Osteoblast (primary cell): Measurements from ENCODE around the gene TESPA1. TPM values are rescaled to one million over a fixed set of nuclear protein-coding genes. Genes with fewer than 3 reads are reported as not detected.
A peak's percentile ranks its signal among the peaks of the same experiment; 100 is the strongest.

Source experiments
- DNase-seq: peaks from one replicate; pipeline ENCODE4 v3.0.0; 2011; ENCODE audit warnings: low spot score, mixed read lengths; ENCODE audit not compliant: insufficient read length; ENCODE audit errors: missing footprints
- H2AFZ ChIP-seq: 2 replicates; pipeline ENCODE4 v1.6.0; 2011; ENCODE audit warnings: mild to moderate bottlenecking, low read length
- H3K27ac ChIP-seq: 2 replicates; pipeline ENCODE4 v1.5.1; 2011; ENCODE audit warnings: mild to moderate bottlenecking, low read depth, low read length, moderate library complexity
- H3K27me3 ChIP-seq: 2 replicates; pipeline ENCODE4 v1.6.0; 2012; ENCODE audit warnings: mild to moderate bottlenecking, control low read depth, inconsistent platforms, low read length, moderate library complexity; ENCODE audit not compliant: insufficient read depth
- H3K36me3 ChIP-seq: 2 replicates; pipeline ENCODE4 v1.5.1; 2011; ENCODE audit warnings: mild to moderate bottlenecking, low read length, control low read depth, moderate library complexity; ENCODE audit not compliant: insufficient read depth
- H3K4me1 ChIP-seq: 2 replicates; pipeline ENCODE4 v1.5.1; 2011; ENCODE audit warnings: mild to moderate bottlenecking, low read length, control low read depth, moderate library complexity; ENCODE audit not compliant: insufficient read depth
- H3K4me2 ChIP-seq: 2 replicates; pipeline ENCODE4 v1.6.0; 2011; ENCODE audit warnings: mild to moderate bottlenecking, low read length; ENCODE audit not compliant: insufficient read depth
- H3K4me3 ChIP-seq: fragments of 200-600 bp; sonication (generic); 3 replicates; pipeline ENCODE4 v1.5.1; 2012; ENCODE audit warnings: mild to moderate bottlenecking, low read length, inconsistent platforms; ENCODE audit not compliant: insufficient read depth
- H3K79me2 ChIP-seq: 2 replicates; pipeline ENCODE4 v1.6.0; 2012; ENCODE audit warnings: mild to moderate bottlenecking, low read length, control low read depth, inconsistent platforms; ENCODE audit not compliant: insufficient read depth
- H3K9me3 ChIP-seq: 2 replicates; pipeline ENCODE4 v1.5.1; 2011; ENCODE audit warnings: low read depth, low read length, control low read depth
- H4K20me1 ChIP-seq: 2 replicates; pipeline ENCODE4 v1.6.0; 2012; ENCODE audit warnings: mild to moderate bottlenecking, low read length, control low read depth; ENCODE audit not compliant: insufficient read depth
- total RNA-seq: library from RNA; depleted of rRNA; stranded (reverse); fragments of >200 nt; gene quantifications from 2 replicates; pipeline ENCODE4 v1.2.3, GENCODE V29; 2012
- TF ChIP-seq, protein P1 (sequence below): IDR thresholded peaks from 2 replicates; pipeline ENCODE4 v1.5.1; 2011; ENCODE audit warnings: mild to moderate bottlenecking, low read depth, low read length, moderate library complexity; ENCODE audit errors: extremely low read depth

The TESPA1 gene
- total RNA-seq, 1 donor = not detected

GRCh38 chr12:55019784-55020183 lies 35.2 kb upstream of the TESPA1 start, which contains the start of gene NEUROD4:
Gene NEUROD4 (plus strand): TSS chr12:55019974. CDS start chr12:55026440, 6,466 bp downstream.
- Histone ChIP-seq H3K9me3 (no peaks in the 10 kb centered on the region), H2AFZ (no peak within 1 kb of the TSS), H3K4me2 (no peak within 1 kb of the TSS), H3K79me2 (no peaks in the 10 kb centered on the region), H3K27me3 (peaks cover 2% of the 10 kb centered on the region), H4K20me1 (no peaks in the 10 kb centered on the region), H3K4me3 (no peak within 1 kb of the TSS), H3K4me1 (no peaks in the 10 kb centered on the region), H3K36me3 (no peaks in the 10 kb centered on the region), H3K27ac (no peak within 1 kb of the TSS)
- TF ChIP-seq, protein P1, sequence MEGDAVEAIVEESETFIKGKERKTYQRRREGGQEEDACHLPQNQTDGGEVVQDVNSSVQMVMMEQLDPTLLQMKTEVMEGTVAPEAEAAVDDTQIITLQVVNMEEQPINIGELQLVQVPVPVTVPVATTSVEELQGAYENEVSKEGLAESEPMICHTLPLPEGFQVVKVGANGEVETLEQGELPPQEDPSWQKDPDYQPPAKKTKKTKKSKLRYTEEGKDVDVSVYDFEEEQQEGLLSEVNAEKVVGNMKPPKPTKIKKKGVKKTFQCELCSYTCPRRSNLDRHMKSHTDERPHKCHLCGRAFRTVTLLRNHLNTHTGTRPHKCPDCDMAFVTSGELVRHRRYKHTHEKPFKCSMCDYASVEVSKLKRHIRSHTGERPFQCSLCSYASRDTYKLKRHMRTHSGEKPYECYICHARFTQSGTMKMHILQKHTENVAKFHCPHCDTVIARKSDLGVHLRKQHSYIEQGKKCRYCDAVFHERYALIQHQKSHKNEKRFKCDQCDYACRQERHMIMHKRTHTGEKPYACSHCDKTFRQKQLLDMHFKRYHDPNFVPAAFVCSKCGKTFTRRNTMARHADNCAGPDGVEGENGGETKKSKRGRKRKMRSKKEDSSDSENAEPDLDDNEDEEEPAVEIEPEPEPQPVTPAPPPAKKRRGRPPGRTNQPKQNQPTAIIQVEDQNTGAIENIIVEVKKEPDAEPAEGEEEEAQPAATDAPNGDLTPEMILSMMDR = no peak
- DNase-seq = peak; percentile 50

- no peaks in the 10 kb centered on the region for H4K20me1 ChIP-seq
- H2AFZ ChIP-seq = no peak overlapping the region
- H3K4me1 ChIP-seq = no peaks in the 10 kb centered on the region
- H3K27ac ChIP-seq = no peak overlapping the region
- TF ChIP-seq, protein P1 = no peak
- no peak for DNase-seq
- no peaks in the 10 kb centered on the region for H3K79me2 ChIP-seq
- H3K9me3 ChIP-seq = no peaks in the 10 kb centered on the region
- H3K36me3 ChIP-seq = no peaks in the 10 kb centered on the region
- no peak overlapping the region for H3K4me3 ChIP-seq
- H3K4me2 ChIP-seq = no peak overlapping the region
- H3K27me3 ChIP-seq = peaks cover 2% of the 10 kb centered on the region
Observed at GRCh38 chr12:55017416-55017925, 32.9 kb upstream of the TESPA1 start.

- no peaks in the 10 kb centered on the region for H3K9me3 ChIP-seq
- no peak for DNase-seq
- H2AFZ ChIP-seq = no peak overlapping the region
- H3K36me3 ChIP-seq = no peaks in the 10 kb centered on the region
- no peak overlapping the region for H3K4me3 ChIP-seq
- H3K27ac ChIP-seq = no peak overlapping the region
- H4K20me1 ChIP-seq = no peaks in the 10 kb centered on the region
- H3K27me3 ChIP-seq = no peaks in the 10 kb centered on the region
- H3K4me2 ChIP-seq = no peak overlapping the region
- TF ChIP-seq, protein P1 = no peak
- no peaks in the 10 kb centered on the region for H3K4me1 ChIP-seq
- no peaks in the 10 kb centered on the region for H3K79me2 ChIP-seq
Observed at GRCh38 chr12:55008944-55009585, 24.5 kb upstream of the TESPA1 start.

- Histone ChIP-seq H2AFZ (no peak overlapping the region), H3K9me3 (no peaks in the 10 kb centered on the region), H3K4me2 (no peak overlapping the region), H3K4me1 (no peaks in the 10 kb centered on the region), H3K79me2 (no peaks in the 10 kb centered on the region), H3K27ac (no peak overlapping the region), H3K36me3 (no peaks in the 10 kb centered on the region), H3K4me3 (no peak overlapping the region), H3K27me3 (no peaks in the 10 kb centered on the region), H4K20me1 (no peaks in the 10 kb centered on the region)
- TF ChIP-seq, protein P1 = no peak
- DNase-seq = no peak
Observed at GRCh38 chr12:55002355-55002754, 17.8 kb upstream of the TESPA1 start.
